Panc1 (cell line): Measurements from ENCODE around the gene WHAMM.

Source experiments
- TF ChIP-seq, protein P1 (sequence below): fragments of 450-650 bp; IDR thresholded peaks from 2 replicates; pipeline ENCODE4 v1.5.1; 2017; ENCODE audit warnings: mild to moderate bottlenecking
- TF ChIP-seq, protein P2 (sequence below), 2 experiments: IDR thresholded peaks; 2 replicates each; pipeline ENCODE4 v1.6.1; 2011 to 2012; ENCODE audit warnings: low read depth in 2 of 2, control low read depth in 1 of 2, low read length in 1 of 2, mild to moderate bottlenecking in 1 of 2, moderate library complexity in 1 of 2; ENCODE audit not compliant: insufficient read depth in 1 of 2

DNA sequence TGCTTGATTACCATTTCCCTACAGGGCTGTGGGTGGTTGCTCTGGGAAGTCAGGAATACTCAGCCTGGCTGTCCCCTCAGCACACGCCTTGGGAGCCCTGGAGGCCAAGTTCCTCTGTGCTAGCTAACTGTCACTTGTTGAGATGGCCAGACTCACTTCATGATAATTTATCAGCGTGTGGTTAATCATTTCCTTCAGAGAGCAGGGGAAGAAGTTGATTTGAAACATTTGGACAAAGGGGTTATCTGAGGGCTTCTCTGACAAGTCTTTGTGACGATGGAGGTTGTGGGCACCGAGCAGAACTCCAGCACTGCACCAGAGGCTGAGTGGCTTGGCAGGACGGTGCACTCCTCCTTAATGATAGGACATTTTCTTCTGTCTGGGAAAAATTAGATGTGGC, 61.9 kb downstream of the WHAMM start:
- TF ChIP-seq, protein P1, sequence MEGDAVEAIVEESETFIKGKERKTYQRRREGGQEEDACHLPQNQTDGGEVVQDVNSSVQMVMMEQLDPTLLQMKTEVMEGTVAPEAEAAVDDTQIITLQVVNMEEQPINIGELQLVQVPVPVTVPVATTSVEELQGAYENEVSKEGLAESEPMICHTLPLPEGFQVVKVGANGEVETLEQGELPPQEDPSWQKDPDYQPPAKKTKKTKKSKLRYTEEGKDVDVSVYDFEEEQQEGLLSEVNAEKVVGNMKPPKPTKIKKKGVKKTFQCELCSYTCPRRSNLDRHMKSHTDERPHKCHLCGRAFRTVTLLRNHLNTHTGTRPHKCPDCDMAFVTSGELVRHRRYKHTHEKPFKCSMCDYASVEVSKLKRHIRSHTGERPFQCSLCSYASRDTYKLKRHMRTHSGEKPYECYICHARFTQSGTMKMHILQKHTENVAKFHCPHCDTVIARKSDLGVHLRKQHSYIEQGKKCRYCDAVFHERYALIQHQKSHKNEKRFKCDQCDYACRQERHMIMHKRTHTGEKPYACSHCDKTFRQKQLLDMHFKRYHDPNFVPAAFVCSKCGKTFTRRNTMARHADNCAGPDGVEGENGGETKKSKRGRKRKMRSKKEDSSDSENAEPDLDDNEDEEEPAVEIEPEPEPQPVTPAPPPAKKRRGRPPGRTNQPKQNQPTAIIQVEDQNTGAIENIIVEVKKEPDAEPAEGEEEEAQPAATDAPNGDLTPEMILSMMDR: no peak
- TF ChIP-seq, protein P2, sequence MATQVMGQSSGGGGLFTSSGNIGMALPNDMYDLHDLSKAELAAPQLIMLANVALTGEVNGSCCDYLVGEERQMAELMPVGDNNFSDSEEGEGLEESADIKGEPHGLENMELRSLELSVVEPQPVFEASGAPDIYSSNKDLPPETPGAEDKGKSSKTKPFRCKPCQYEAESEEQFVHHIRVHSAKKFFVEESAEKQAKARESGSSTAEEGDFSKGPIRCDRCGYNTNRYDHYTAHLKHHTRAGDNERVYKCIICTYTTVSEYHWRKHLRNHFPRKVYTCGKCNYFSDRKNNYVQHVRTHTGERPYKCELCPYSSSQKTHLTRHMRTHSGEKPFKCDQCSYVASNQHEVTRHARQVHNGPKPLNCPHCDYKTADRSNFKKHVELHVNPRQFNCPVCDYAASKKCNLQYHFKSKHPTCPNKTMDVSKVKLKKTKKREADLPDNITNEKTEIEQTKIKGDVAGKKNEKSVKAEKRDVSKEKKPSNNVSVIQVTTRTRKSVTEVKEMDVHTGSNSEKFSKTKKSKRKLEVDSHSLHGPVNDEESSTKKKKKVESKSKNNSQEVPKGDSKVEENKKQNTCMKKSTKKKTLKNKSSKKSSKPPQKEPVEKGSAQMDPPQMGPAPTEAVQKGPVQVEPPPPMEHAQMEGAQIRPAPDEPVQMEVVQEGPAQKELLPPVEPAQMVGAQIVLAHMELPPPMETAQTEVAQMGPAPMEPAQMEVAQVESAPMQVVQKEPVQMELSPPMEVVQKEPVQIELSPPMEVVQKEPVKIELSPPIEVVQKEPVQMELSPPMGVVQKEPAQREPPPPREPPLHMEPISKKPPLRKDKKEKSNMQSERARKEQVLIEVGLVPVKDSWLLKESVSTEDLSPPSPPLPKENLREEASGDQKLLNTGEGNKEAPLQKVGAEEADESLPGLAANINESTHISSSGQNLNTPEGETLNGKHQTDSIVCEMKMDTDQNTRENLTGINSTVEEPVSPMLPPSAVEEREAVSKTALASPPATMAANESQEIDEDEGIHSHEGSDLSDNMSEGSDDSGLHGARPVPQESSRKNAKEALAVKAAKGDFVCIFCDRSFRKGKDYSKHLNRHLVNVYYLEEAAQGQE (IDR thresholded peaks at IDR 0.05; ENCODE audit: insufficient read depth in 1 of 2, low read depth in 2 of 2, low read length in 1 of 2): no peak
